ENCODE data around the gene TUBA3C. TPM values are rescaled to one million over a fixed set of nuclear protein-coding genes. Genes with fewer than 3 reads are reported as not detected.
"Not testable (repeated sequence)": the region's sequence is repeated elsewhere in the genome, so short reads cannot be mapped to it uniquely, and the experiment has no call there.

The TUBA3C gene
- total RNA-seq (not detected), polyA plus RNA-seq (not detected)

DNA sequence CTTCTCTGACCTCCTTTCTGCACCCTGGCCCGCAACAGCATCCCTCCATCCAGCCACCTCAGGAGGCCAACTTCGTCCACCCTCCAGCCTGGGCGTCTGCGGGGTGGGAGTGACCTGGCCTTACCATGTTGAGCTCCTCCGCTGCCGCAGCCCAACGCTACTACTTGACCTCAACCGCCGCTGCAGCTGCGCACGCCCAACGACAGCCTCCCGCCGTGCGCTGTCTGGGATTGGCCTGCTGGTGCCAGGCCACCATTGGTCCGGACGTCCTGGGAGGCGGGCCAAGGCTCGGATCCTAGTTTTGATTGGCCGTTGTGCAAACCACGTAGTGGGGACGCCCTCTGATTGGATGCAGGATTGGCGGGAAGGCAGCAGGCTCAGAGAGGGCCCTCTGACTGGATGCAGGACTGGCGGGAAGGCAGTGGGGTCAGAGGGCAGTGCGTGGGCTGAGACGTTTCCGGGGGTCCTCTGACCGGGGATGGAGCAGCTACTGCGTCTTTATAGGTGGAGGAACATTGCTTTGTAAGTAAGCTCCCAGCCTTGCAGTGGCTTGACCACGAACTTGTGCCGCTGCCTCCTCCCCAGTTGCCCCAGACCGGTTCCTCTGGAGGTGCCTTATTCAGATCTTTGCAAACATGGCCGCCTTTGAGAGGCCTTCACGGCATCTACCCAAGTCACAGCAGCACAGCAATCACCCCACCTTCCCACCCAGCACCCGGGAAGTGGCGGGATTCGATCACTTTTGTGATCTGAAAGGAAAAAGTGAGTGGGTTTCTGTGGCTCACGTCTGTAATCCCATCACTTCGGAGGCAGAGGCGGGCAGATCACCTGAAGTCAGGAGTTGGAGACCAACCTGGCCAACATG is at the start of gene TUBA3C:
TUBA3C (minus strand) TSS at position 204 of the 865 bp plus-strand sequence; CDS start at position 127, 77 bp downstream.
- H3K9me3 Mint-ChIP-seq, result peaks cover 0 to 4% (median 0%) of the 10 kb centered on the region in 8 donors
- Histone ChIP-seq H3K36me3 (ENCODE audit: insufficient read depth, low read length) (no peaks in the 10 kb centered on the region), H3K9me3 (ENCODE audit: control insufficient read depth in 1 of 2, low read length in 2 of 2) (no peaks in the 10 kb centered on the region), H3K27me3 (ENCODE audit: insufficient read depth, low read length) (no peaks in the 10 kb centered on the region), H3K4me1 (ENCODE audit: insufficient read depth, low read length) (no peaks in the 10 kb centered on the region), H3K27ac (ENCODE audit: low read depth, low read length) (no peak within 1 kb of the TSS), H3K4me3 (ENCODE audit: low read length in 2 of 2) (no peak within 1 kb of the TSS)
- no peak for DNase-seq
- ChIA-PET POLR2A (ENCODE audit: partially characterized antibody) (no interaction called here), CTCF (ENCODE audit: partially characterized antibody) (no interaction called here)
- no peak within 1 kb of the TSS for H3K4me3 Mint-ChIP-seq
- intact Hi-C loops (cut with micrococcal nuclease), result no loop called here
- H3K27me3 Mint-ChIP-seq, result no peaks in the 10 kb centered on the region
- no peaks in the 10 kb centered on the region for H3K36me3 Mint-ChIP-seq
- H3K27ac Mint-ChIP-seq, result no peak within 1 kb of the TSS
- no peaks in the 10 kb centered on the region for H3K4me1 Mint-ChIP-seq

DNA sequence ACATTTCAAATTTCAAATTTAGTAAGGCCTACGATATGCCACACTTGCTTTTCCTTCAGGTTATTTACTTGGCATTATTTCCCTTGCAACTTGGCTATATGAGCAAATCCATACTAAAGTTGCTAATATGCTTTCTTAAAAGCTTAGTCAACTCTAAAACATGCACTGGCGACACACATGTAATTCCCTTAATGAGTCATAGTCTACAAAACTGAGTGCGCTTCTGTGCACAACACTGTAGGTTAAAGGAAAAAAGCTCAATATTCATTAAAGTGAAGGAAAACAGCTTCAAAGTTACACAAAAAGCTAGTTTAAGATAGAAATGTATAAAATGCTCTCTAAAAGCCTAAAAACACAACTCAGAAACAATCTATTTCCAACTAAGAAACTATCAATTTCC is 25.8 kb upstream of the TUBA3C start:
- H3K9me3 ChIP-seq (ENCODE audit: control insufficient read depth in 1 of 2, low read length in 2 of 2); H3K27ac Mint-ChIP-seq; H3K27ac ChIP-seq (ENCODE audit: low read depth, low read length); H3K36me3 Mint-ChIP-seq; intact Hi-C loops (cut with micrococcal nuclease); CTCF ChIA-PET (ENCODE audit: partially characterized antibody); H3K27me3 ChIP-seq (ENCODE audit: insufficient read depth, low read length); H3K4me3 Mint-ChIP-seq; H3K27me3 Mint-ChIP-seq; DNase-seq; H3K4me1 Mint-ChIP-seq; H3K4me3 ChIP-seq (ENCODE audit: low read length in 2 of 2); H3K36me3 ChIP-seq (ENCODE audit: insufficient read depth, low read length); POLR2A ChIA-PET (ENCODE audit: partially characterized antibody); H3K9me3 Mint-ChIP-seq; H3K4me1 ChIP-seq (ENCODE audit: insufficient read depth, low read length): not testable (repeated sequence)

DNA sequence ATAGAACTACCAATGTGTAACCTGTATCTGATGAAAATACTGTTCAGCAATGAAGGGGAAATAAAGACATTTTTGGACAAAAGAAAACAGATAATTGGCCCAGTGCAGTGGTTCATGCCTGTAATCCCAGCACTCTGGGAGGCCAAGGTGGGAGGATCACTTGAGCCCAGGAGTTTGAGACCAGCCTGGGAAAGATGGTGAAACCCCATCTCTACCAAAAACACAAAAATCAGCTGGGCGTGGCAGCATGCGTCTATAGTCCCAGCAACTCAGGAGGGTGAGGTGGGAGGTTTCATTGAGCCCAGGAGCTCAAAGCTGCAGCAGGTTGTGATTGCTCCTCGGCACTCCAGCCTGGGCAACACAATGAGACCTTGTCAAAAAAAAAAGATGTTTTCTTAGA is 11.0 kb upstream of the TUBA3C start:
- H3K4me3 ChIP-seq (ENCODE audit: low read length in 2 of 2); H3K27me3 Mint-ChIP-seq; H3K4me3 Mint-ChIP-seq; CTCF ChIA-PET (ENCODE audit: partially characterized antibody); H3K27ac ChIP-seq (ENCODE audit: low read depth, low read length); H3K9me3 ChIP-seq (ENCODE audit: control insufficient read depth in 1 of 2, low read length in 2 of 2); H3K9me3 Mint-ChIP-seq; H3K36me3 Mint-ChIP-seq; H3K36me3 ChIP-seq (ENCODE audit: insufficient read depth, low read length); H3K4me1 ChIP-seq (ENCODE audit: insufficient read depth, low read length); H3K27me3 ChIP-seq (ENCODE audit: insufficient read depth, low read length); DNase-seq; H3K27ac Mint-ChIP-seq; H3K4me1 Mint-ChIP-seq; intact Hi-C loops (cut with micrococcal nuclease); POLR2A ChIA-PET (ENCODE audit: partially characterized antibody): not testable (repeated sequence)

DNA sequence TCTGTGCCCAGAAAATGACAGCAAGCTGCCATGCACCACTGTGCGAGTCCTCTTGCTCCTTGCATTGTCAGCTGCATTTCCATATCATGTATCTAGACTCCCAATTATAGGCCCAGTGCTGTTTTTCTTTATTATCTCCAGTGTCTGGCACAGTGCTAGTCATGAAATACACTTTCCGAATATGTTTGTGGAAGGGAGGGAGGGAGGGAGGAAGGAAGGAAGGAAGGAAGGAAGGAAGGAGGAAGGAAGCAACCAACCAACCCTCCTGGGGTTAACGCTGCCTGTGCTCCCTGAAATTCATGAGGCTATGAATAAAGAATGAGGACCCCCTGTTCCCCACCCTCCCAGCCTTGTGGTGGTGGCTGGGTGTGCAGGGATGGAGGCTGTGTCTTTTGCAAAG is 8.3 kb upstream of the TUBA3C start:
- H3K4me3 Mint-ChIP-seq; CTCF ChIA-PET (ENCODE audit: partially characterized antibody): not testable (repeated sequence)

DNA sequence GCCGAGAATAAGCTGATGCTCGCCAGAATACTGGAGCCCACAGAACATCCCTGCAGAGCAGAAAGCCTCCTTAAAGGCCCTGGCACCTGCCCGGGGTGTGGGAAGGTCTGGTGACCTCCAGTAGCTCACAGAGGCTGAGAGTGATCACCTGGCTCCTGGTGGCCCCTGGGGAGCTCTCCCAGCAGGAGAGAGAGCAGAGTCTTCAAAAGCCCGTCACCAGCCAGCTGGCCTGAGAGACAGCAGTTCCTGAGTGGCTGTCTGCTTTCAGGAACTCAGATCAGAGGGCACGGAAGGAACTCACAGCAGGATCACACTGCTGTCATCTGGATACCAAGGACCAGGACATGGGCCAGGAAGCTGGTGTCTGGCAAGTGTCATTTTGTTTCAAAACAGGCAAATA is 7.7 kb upstream of the TUBA3C start:
- DNase-seq; H3K36me3 ChIP-seq (ENCODE audit: insufficient read depth, low read length); H3K27ac Mint-ChIP-seq; POLR2A ChIA-PET (ENCODE audit: partially characterized antibody); H3K4me1 Mint-ChIP-seq; H3K27me3 ChIP-seq (ENCODE audit: insufficient read depth, low read length); H3K4me3 ChIP-seq (ENCODE audit: low read length in 2 of 2); H3K4me1 ChIP-seq (ENCODE audit: insufficient read depth, low read length); H3K27ac ChIP-seq (ENCODE audit: low read depth, low read length); intact Hi-C loops (cut with micrococcal nuclease); H3K36me3 Mint-ChIP-seq; H3K9me3 Mint-ChIP-seq; H3K9me3 ChIP-seq (ENCODE audit: control insufficient read depth in 1 of 2, low read length in 2 of 2); H3K27me3 Mint-ChIP-seq; CTCF ChIA-PET (ENCODE audit: partially characterized antibody); H3K4me3 Mint-ChIP-seq: not testable (repeated sequence)

More for the DNA sequence above, 8.3 kb upstream of the TUBA3C start:
- H3K9me3 ChIP-seq (ENCODE audit: control insufficient read depth in 1 of 2, low read length in 2 of 2); H3K27ac Mint-ChIP-seq; H3K27ac ChIP-seq (ENCODE audit: low read depth, low read length); H3K27me3 Mint-ChIP-seq; POLR2A ChIA-PET (ENCODE audit: partially characterized antibody); H3K9me3 Mint-ChIP-seq; H3K36me3 Mint-ChIP-seq; H3K36me3 ChIP-seq (ENCODE audit: insufficient read depth, low read length); intact Hi-C loops (cut with micrococcal nuclease); H3K4me1 Mint-ChIP-seq; DNase-seq; H3K4me1 ChIP-seq (ENCODE audit: insufficient read depth, low read length); H3K27me3 ChIP-seq (ENCODE audit: insufficient read depth, low read length); H3K4me3 ChIP-seq (ENCODE audit: low read length in 2 of 2): not testable (repeated sequence)

DNA sequence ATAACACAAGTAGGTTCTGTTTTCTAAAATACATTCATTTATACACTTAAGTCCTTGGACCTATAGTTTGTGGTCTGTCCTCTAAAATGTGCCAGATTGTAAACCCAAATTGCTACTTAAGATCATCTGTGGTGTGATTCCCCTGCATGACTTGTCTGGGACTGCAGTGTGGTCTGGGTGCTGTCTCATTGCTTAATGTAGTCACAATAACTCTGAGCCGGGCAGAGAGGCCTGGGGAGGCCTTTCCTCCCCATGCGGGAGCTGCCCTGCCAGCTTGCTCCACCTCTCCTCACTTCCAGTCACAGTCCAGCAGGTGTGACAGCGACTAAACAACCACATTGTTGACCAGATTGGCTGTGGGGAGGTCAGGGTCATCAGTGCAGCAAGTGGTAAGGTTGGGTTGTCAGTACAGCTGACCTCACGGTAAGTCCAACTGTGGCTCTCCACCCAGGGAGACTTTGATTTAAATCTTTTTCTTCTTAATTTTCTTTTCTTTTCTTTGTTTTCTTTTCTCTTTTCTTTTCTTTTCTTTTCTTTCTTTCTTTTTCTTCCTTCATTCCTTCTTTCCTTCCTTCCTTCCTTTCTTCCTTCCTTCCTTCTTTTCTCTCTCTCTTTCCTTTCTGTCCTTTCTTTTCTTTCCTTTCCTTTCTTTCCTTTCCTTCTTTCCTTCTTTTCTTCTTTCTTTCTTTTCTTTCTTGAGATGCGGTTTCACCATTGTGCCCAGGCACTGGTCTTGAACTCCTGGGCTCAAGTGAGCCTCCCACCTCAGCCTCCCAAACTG is 4.4 kb upstream of the TUBA3C start:
- Mint-ChIP-seq H3K27me3 (no peaks in the 10 kb centered on the region), H3K9me3 (peaks cover 0 to 5% (median 2%) of the 10 kb centered on the region in 8 donors), H3K36me3 (no peaks in the 10 kb centered on the region), H3K27ac (no peak overlapping the region), H3K4me3 (no peak overlapping the region), H3K4me1 (no peaks in the 10 kb centered on the region)
- Histone ChIP-seq H3K27me3 (ENCODE audit: insufficient read depth, low read length) (no peaks in the 10 kb centered on the region), H3K27ac (ENCODE audit: low read depth, low read length) (no peak overlapping the region), H3K4me3 (ENCODE audit: low read length in 2 of 2) (no peak overlapping the region), H3K36me3 (ENCODE audit: insufficient read depth, low read length) (no peaks in the 10 kb centered on the region), H3K4me1 (ENCODE audit: insufficient read depth, low read length) (no peaks in the 10 kb centered on the region), H3K9me3 (ENCODE audit: control insufficient read depth in 1 of 2, low read length in 2 of 2) (no peaks in the 10 kb centered on the region)
- intact Hi-C loops (cut with micrococcal nuclease), result no loop called here
- POLR2A ChIA-PET (ENCODE audit: partially characterized antibody), result no interaction called here
- CTCF ChIA-PET (ENCODE audit: partially characterized antibody), result no interaction called here
- DNase-seq, result no peak

DNA sequence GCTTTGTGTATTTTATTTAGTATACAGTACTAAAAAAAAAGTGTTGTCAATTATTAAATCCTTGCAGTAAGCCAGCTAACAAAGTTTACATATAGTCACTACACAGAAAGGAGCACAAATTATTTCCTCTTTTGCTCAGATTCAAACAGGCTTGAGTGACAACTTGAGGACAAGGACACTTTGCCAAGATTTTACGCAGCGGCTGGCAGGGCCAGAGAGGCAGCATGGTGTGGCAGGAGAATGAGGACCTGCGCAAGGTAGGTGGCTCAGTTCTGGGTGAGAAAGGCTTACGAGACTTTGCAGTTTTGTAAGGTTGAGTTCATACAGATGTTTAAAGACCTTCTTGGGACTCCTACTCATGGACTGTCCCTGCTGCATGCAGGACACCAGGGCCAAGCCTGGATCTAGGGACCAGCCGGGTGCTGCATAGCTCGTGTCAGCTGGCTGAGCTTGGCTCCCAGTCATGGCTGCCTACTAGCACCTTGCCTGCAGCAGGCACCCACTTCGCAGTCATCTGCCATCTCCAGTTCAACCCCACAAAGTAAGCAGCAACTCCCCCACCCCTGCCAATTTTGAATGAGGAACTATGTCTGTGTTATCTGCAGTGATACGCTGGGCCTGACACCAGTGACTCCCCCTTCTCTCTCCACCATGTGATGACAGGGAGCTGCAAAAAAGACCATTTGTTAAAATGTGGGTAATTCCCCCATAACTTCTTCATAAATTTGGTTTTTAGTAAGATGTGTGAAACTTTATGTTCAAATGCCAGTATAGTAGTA is 3.7 kb upstream of the TUBA3C start:
- no peaks in the 10 kb centered on the region for H3K9me3 ChIP-seq (ENCODE audit: control insufficient read depth in 1 of 2, low read length in 2 of 2)
- DNase-seq, result no peak
- POLR2A ChIA-PET (ENCODE audit: partially characterized antibody), result no interaction called here
- Mint-ChIP-seq H3K27ac (no peak overlapping the region), H3K4me3 (no peak overlapping the region), H3K27me3 (no peaks in the 10 kb centered on the region), H3K9me3 (peaks cover 0 to 5% (median 0%) of the 10 kb centered on the region in 8 donors), H3K4me1 (no peaks in the 10 kb centered on the region), H3K36me3 (no peaks in the 10 kb centered on the region)
- H3K4me3 ChIP-seq (ENCODE audit: low read length in 2 of 2), result no peak overlapping the region
- intact Hi-C loops (cut with micrococcal nuclease), result no loop called here
- H3K27ac ChIP-seq (ENCODE audit: low read depth, low read length), result no peak overlapping the region
- H3K36me3 ChIP-seq (ENCODE audit: insufficient read depth, low read length), result no peaks in the 10 kb centered on the region
- H3K4me1 ChIP-seq (ENCODE audit: insufficient read depth, low read length), result no peaks in the 10 kb centered on the region
- CTCF ChIA-PET (ENCODE audit: partially characterized antibody), result interaction anchor here (1.1 kb wide), 1 partner anchor 10 kb away, joined by 3 read pairs; no protein-coding TSS in a partner anchor
- no peaks in the 10 kb centered on the region for H3K27me3 ChIP-seq (ENCODE audit: insufficient read depth, low read length)
